HG03442 (cell line): ENCODE measurements around the gene CPN1.

Source experiments
- ATAC-seq: cut with Tn5 transposase; IDR thresholded peaks from one replicate; pipeline ENCODE4 v1.9.1; 2021; ENCODE audit warnings: mild to moderate bottlenecking, moderate library complexity; ENCODE audit not compliant: unreplicated experiment

CPN1 gene

DNA sequence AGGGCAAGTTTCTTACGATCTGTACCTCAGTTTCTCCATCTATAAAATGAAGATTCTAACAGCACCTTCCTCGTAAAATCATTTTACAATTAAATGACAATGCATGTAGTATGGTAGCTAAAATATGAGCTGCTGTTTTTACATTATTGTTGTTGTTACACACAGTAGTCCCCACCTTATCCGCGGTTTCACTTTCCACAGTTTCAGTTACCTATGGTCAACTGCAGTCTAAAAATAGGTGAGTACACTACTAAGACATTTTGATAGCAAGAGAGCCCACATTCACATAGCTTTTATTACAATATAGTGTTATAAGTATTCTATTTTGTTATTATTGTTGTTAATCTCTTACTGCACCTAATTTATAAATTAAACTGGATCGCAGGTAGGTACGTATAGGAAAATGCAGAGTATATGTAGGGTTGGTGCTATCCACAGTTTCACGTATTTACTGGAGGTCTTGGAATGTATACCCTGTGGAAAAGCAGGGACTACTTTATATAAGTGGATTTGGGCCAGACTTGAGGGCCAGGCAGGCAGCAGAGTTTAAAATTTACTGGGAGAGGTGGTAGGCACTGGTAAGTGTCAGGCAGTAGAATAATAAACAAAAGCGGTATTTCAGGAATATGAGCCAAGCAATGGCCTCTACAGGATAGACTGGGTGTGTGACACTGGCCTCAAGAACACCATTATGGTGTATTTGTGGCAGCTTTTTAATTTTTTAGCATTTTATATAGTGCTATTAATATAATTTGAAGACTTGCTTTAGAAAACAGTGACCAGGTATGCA is 82.2 kb downstream of the CPN1 start:
- no peak for ATAC-seq

DNA sequence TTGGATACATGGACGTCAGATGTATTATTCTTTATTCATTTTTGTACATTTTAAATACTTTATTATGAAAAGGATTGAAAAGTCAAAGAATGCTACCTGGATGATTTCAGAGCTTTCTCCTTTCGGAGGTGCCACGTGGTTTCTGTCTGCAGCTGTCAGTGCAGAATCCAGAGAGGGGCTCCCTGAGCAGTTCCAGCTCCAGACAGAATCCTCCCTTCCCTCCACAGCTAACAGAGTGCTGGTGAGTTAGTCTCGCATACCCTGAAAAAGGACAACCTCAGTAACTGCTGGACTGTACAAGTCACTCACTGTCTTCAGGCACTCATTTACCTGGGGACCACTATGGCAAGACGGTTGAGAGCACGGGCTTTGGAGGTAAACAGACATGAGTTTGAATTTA is 82.8 kb downstream of the CPN1 start:
- no peak for ATAC-seq

DNA sequence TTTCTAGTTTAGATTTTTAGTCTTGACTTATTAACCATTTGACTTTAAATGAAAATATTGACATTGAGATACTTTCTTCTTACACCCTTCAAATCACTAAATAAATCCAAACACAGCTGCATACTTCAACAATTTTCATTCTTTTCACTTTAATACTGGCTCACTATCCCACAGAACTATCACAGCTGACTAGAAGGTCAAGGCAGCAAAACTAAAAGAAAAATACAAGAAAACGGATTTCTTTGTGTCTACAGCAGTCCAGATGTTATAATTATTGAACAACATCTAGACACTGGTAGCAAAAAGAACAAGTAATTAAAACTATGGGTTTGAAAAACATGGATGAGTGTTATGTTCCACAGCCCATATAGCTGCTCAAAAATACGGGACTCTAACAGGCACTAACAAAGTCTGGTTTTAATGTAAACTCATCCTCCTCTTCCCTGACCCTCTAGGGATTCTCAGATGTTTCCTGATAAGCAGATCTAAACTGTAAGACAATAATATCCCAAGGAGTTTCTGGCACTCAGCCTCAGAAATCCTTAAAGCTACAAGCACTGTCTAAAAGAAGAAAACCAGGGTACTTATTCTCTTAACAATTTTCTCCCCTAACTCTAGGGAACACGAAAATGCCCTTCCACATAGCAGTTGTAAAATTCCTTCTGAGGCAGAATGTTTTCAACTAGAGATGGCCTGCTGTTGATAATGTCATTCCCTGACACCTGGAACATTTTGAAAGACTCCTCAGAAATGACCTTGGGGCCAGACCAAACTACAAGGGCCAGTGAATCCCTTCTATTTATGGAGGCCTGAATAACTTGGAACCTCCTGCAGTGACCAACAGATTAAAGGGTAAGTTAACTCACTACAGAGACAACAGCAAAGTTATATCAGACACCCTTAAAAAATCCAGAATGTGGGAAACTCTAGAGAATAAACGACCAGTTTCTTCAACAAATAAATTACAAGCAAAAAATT is 84.7 kb downstream of the CPN1 start:
- no peak for ATAC-seq

DNA sequence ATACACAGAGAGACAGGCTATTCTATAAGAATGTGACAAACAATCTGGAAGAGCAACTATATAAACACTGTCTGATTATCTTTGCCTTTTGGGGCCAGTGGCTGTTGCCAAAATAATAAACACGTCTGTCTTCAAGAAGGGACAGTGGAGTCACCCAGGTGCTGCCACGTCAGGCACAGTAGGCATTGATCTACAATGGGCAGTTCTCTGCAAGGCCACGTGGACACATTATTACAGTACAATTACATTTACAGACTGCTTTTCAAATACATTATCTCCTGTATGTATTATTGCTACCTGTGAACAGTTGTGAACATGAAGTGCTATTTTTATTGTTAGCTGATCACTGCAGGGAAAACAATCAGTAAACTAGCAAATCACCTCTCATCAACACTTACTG is 86.0 kb downstream of the CPN1 start:
- no peak for ATAC-seq

DNA sequence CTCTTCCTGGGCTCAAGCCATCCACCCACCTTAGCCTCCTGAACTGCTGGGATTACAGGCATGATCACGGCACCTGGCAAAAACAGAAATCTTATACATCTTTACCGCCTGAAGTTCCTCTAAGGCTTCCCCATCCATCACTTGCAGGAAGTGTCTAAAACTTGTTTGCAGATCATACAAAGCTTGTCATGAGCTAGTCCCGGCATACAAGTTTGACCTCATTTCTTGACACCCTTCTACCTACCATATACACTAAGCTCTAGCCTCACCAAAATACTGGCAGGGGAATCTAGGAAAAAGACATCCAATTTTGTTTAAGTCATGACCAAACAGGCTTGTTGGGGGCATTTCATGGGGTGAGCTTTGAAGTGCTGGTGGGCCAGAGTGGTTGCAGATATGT is 86.4 kb downstream of the CPN1 start:
- ATAC-seq, result no peak

DNA sequence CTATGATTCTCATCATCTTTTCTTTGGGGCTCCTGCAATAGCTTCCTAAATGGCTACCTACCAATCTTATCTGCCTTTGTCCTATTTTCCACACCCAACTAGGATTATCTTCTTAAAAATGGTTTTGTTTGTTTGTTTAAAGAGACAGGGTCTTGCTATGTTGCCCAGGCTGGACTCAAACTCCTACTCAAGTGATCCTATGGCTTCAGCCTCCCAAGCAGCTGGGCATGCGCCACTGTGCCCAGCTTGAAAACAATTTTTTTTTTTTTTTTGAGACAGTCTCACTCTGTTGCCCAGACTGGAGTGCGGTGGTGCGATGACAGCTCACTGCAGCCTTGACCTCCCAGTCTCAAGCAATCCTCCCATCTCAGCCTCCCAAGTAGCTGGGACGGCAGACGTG is 86.9 kb downstream of the CPN1 start:
- ATAC-seq, result no peak

DNA sequence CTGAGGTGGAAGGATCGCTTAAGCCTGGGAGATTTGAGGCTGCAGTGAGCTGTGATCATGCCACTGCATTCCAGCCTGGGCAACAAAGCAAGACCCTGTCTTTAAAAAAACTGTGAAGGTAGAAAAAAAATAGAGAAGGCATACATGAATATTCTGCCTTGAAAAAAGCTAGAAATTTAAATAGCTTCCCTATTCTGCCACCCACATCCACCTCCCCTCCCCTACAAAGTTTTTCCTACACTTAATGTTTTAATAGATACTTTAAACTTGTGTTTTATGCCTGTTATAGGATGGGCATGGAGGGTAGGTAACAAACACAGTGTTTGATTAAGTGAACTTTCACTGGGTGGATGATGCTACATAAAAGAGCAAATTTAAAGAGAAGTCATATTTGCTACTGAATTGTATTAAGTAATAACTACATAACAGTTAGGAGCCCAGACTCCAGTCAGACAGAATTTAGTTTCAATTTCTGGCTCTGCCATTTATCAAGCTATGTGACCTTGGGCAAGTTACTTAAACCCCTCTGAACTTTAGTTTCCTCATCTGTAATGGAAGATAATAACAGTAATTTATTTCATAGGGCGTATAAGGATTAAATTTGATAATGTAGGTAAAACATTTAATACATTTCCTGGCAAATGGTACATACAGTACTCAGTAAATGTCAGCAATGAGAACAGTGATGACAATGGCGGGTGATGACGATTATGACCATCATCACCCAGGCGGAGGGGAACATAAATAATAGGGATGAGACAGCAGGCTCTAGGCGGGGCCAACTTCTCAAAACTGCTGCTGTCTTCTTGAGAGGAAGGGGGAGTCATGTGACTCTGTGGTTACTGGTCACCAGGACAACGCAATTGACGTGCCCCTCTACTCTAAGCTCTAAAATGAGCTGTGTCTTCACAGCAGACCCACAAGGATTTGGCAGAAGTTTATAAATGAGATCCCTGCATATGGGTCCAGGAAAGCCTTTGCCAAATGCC is 87.7 kb downstream of the CPN1 start:
- ATAC-seq, result no peak
